Measurements from ENCODE around the gene NFS1.
"Not testable (repeated sequence)": the region's sequence is repeated elsewhere in the genome, so short reads cannot be mapped to it uniquely, and the experiment has no call there.

Gene NFS1

DNA sequence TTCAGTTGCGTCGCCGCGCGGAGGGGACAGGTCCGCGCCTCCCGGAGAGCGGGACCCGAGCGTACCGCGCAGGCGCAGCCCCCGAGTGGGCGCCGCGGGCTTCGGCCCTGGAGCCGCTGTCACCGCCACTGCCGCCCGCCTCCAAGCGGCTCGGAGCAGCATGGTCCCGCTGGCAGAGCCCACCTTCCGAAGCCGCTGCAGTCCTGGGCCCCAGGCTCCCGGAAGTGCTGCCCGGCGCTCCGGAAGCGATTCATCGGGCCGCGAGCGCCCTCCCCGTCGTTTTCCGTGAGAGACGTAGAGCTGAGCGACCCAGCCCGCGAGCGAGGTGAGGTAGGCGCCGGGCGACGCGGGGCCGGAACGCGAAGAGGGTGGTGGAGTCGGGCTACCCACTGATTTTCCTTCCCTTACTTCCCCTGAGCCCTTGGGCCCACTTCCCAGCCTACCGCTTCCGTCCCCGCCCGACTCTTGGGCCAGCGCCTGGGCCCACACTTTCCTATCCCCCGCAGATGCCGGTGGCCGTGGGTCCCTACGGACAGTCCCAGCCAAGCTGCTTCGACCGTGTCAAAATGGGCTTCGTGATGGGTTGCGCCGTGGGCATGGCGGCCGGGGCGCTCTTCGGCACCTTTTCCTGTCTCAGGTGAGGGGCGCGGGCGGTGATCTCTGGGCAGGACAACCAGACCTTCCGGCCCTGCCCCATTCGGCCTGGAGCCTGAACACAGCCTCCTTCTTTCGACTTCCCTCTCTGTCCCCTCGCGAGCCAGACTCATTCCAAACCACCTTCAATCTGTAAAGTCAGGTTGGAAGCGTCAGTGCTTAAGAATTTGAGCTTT is at the start of gene NFS1, which contains the start of gene ROMO1:
Gene NFS1 (minus strand): TSS at position 226 of the 830 bp plus-strand sequence. CDS start 64 bp downstream, at position 162.
Gene ROMO1 (plus strand): TSS at position 279 of the 830 bp plus-strand sequence. CDS start 228 bp downstream, at position 507.
- peak; percentile 68 to 72 for DNase-seq

DNA sequence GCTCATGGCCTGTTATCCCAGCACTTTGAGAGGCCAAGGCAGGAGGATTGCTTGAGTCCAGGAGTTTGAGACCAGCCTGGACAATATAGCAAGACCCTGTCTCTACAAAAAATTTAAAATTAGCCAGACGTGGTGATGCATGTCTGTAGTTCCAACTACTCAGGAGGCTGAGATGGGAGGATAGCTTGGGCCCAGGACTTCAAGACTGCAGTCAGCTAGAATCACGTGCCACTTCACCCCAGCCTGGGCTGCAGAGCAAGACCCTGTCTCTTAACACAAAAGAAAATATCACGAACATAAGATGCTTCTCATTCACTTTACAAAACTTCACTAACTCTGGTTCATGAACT is 45.3 kb upstream of the NFS1 start:
- not testable (repeated sequence) for DNase-seq

DNA sequence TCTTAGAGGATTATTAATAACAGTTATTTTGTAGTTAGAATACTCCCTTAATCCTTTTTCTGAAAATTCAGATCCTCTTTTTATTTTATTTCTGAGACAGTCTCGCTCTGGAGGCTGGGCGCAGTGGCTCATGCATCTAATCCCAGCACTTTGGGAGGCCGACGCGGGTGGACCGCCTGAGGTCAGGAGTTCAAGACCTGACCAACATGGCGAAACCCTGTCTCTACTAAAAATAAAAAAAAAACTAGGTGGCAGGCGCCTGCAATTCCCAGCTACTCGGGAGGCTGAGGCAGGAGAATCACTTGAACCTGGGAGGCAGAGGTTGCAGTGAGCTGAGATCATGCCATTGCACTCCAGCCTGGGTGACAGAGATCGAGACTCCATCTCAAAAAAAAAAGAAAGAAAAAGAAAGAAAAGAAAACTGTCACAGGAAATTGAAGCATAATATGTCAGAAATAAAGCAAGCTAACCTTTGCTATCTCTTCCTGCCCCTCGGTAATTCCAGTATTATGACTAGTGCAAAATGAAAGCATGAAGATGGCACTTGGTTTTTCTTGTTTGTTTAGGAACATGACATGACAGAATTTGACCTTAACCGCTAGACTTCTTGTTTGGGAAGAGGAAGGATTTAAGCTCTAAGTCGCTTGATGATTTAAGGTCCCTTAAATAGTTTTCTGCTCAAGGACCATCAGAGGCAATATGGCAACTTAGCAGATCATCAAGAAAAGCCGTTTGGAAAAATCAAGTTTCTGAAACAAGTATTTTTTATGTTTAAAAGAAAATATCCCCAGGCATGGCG is 44.7 kb upstream of the NFS1 start:
- peak; percentile 37 to 52 for DNase-seq

DNA sequence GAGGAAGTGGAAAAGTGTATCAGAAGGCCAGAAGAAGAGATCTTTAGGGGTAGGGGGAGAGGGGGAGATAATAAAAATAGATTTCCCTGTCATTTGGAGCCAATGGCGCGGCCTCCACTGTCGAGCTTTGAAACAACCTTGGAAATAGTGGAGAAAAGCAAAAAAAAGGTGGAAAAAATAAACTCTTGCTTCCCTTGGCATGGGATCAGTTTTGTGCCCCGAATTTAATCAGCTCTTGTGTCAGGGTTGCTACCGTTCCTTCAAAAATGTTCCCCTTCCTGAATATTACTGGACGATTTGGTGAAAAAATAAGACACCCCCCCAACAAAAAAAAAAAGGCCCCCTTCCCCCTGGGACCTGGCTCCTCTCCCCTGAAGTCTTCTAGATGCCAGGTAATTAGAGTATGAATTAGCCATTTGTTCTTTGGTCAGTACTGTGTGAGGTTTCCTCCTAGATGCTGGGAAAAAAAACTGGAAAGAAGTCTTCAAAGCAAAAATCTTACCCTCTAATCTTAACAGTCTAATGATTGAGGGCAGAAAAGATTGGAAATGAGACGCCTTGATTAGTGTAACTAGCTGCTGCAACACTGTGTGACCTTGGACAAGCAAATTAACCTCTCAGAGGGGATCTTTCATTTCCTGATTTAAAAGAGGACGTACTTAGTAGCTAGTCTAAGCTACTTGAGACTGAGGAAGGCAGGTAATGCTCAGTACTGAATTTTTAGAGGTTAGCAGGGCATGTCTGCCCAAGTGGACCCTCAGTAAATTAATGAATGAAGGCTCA is 43.8 kb upstream of the NFS1 start:
- peak; percentile 49 to 57 for DNase-seq

DNA sequence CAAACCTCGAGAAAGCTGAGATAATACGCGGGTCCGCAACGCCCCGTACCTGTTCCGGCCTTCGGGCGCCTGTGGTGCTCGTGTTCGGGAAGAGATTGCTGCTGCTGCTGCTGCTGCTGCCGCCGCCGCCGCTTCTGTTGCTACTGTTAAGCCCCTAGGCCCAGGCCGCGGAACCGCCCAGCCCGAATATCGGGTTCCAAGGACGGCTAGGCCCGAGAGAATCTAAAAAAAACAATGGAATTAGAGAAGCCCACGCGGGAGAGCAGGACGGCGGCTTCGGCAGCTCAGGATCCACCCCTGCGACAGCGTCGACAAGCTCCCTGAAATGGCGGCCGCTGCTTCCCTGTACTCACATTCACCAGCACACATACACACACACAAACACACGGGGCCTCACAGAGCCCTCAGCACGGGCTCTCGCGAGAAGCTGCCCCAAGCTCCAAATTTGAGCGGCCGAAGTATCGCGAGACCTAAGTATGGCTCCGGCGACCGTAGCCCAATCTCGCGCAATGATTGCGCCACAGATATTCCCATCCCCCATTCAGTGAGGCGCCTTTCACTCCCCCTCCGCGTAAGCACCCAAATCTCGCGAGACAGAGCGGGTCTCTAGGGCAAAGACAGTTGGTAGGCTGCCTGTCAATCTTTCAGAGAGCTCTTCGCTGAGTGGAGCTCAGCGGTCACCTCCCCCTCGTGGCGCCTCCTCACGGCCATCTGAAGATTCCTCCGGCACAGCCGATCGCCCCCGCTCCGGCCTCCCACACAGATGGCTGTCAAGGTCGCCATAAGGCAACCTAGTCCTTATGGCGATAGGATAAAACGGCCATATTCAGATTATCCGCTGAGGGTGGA is 43.0 kb upstream of the NFS1 start, which contains the start of gene RBM39:
Gene RBM39 (minus strand): TSS at position 369 of the 849 bp plus-strand sequence. CDS start 1,386 bp downstream, outside the sequence.
- DNase-seq, result peak; percentile 99

DNA sequence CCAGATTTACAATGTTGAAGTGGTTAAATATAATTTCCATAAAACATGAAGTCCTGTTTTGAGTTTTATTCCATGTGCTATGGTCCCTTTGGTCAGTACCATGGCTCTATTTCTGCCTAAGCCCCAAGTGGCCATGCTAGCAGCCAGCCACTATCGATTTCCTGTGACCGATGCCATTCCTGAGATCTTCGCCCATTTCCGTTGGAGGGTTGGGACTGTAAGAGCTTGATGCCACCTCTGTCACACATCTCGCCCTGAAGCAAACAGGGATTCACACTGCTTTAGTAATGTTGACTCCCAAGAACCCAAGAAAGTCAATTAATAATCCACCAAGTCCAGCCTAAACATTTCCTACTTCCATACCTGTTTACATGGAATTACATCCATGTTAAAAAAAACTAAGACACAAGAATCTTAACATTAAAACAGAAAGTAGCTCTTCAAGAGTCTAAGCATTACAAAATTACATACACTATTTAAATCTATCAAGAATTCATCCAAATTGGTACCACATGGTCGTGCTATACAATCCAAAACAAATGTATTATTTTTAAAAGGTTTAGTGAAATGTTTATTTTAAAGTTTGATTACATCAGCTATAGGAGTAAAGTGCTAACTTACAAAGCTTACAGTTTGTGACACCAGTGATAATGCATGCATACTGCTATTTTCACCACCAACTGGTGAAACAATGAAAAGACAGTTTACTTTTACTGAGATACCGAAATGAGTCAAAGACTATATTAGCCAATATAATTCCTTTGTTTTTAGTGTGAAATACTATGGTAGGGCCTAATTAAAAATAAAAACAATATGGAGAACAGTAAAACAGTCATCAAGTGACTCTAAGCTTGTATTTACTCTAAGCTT is 40.4 kb upstream of the NFS1 start:
- DNase-seq, result peak; percentile 46 to 69

DNA sequence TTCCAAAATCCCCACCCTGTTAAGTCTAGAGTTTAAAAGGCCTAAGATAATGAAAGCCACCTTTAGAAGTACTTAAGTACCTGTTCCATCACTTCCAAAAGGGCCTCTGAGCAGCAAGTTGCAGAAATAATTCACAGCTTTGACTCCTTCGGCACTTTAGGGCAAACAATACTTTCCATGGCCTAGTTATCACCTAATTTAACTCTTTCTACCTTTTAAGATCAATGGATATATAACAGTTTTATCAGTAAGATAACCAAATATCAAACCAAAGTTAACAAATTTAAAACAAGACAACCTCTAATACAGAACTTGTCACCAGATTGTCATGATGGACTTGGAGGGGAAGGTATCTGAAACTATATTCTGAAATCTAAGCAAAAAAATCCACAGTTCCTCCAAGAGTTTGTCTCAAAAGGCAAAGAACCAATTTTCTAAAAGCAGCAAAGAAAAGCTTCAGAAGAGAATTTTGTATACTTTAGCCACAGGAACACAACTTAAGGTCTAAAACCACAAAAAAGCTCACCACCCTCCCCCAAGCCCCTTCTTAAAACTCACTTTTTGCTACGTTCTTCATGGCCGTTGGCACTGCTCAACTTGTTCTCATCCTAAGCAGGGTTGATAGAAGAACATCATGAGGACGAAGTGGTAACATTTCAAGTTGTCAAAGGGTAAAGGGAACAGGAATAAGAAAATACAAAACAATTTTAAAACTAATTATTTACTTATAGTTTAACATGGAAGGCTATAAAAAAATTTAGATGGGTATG is 39.4 kb upstream of the NFS1 start:
- no peak for DNase-seq

DNA sequence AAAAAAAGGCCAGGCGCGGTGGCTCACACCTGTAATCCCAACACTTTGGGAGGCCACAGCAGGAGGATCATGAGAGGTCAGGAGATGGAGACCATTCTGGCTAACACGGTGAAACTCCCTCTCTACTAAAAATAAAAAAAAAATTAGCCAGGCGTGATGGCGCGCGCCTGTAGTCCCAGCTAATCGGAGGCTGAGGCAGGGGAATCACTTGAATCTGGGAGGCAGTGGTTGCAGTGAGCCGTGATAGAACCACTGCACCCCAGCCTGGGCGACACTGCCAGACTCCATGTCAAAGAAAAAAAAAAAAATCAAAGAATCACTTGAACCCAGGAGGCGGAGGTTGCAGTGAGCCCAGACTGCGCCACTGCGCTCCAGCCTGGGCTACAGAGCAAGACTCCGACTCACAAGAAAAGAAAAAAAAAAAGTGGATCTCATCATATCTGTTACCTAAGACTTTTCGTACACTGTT is 38.7 kb upstream of the NFS1 start:
- DNase-seq, result no peak

DNA sequence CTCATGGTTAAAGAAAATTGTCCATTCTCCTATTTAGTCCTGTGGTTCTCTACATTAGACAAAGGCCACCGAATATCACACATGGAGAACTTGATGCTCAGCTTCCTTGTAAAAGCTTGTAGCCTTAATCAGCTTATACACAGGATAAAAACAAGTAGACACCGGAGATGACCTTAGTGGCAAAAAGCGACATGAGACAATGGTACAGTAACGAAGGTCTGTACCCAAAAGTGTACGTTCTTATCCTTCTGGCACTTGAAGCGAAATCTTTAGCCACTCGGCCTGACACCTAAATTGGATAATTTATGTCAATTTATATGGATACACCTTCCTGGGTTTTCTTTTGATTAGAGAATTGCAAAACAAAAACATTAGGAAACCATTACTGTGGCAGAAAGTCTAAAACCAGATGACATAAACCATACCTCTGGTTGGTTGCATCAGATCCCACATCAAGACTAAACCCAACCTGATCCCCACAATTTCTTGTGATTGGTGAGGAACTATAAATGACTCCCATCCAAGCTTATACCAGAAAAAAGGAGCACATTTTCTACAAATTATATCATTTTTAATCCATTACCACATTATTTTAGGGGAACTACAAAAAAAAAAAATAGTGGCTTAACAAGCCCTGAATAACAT is 36.8 kb upstream of the NFS1 start:
- no peak for DNase-seq

DNA sequence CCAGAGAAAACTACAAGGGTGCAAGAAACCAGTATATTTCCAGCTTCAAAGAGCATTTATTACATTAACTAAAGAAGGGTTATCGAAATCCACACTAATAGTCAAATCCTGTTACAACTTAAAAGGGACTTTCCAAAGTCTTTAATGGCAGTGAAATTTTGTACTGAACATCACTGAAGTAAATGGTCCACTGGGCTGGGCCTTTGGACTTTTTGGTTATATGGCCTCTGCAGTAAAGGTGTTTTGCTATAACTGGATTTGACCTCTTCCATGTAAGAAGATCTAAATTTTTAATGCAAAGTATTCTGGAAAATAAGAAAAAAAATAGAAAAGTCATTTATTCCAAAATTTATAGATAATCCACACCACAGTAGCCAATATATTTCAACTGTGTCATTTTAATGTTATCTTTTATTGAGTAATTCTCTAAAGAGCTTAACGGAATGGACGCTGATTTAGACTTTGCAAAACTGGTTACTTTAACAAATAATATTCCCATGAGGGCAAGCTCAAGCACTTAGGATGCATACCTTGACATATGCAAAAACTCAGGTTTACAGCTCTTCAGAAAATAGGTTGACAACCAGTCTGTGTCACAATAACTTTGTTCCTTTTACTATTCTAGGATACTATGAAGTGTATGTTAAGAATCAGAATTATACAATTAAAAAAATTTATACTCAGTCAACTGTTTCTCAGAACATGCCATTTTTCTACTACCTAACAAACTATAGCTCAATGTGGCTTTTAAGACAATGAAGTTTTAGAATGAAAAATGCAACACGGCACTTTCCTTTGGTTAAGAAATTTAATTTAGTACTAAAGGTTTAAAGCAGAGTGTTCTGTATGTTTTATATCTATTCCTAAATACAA is 35.9 kb upstream of the NFS1 start:
- DNase-seq, result no peak

DNA sequence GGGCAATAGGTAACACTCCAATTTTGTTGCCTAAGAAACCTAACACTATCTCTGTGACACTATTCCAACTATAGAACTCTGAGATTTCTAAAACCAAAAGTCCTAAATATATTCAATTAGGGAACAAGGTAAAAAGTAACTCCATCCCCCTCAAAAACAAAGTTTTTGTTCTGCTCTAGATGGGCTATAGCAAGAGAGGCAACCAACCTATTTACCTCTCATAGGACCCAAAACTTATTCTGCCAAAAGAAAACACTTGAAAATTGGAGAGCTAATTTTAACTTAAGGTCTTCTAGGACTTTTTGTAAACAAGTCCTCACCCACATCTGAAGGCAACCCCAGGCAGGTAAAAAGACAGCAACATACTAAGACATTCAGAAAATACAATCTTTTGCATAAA is 35.2 kb upstream of the NFS1 start:
- DNase-seq, result no peak

DNA sequence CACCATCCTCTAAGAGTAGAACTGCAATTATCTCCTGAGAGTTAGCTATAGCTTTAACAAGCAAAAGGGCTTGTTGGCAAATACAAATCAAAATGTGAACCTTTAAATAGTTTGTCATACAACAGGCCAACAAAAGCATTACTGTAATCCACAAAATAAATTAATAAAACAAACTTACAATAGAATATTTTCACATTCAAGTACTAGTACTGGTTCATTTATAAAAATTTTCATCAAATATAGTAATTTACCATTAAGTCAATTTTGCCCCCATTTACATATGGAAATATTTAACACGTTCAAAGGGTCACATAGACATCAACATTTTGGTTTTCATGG is 33.5 kb upstream of the NFS1 start:
- no peak for DNase-seq

DNA sequence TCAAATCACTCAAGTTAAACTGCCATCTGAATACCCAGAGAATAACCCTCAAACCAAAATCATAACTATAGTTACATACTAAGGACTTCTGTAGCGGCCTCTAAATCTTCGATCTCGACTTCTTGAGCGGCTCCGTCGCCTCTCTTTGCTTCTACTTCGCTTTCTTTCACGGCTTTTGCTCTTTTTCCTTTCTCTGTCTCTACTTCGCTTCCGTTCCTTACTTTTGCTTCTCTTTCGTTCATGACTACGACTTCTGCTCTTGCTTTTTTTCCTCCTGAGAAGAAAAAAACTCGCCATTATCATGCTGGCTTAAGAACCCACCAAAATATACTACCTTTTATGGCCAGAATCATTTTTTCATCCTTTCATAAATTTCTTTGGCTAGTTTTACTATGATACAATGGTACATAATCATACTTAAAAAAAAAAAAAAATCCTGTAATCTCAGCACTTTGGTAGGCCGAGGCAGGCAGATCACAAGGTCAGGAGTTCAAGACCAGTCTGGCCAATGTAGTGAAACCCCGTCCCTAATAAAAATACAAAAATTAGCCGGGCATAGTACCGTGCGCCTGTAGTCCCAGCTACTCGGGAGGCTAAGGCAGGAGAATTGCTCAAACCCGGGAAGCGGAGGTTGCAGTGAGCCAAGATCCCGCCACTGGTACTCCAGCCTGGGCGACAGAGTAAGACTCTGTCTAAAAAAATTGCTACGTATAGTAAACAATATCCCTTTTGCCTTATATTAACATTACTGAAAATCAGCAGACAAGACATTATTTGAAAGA is 32.9 kb upstream of the NFS1 start:
- DNase-seq, result no peak

DNA sequence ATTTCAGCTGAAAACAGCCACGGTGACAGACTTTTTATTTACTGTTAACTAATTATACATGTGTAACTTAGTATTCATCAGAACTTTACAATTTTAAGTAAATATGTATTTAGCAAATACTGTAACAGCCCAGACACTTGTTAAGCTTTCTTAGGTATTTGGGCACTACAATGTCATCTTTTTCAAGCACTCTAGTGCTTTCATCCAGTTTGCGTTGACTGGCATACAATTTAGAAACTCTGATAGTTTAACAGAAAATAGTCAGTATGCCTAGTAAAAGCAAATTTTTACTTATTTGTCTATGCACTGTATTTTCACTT is 32.3 kb upstream of the NFS1 start:
- DNase-seq, result no peak

DNA sequence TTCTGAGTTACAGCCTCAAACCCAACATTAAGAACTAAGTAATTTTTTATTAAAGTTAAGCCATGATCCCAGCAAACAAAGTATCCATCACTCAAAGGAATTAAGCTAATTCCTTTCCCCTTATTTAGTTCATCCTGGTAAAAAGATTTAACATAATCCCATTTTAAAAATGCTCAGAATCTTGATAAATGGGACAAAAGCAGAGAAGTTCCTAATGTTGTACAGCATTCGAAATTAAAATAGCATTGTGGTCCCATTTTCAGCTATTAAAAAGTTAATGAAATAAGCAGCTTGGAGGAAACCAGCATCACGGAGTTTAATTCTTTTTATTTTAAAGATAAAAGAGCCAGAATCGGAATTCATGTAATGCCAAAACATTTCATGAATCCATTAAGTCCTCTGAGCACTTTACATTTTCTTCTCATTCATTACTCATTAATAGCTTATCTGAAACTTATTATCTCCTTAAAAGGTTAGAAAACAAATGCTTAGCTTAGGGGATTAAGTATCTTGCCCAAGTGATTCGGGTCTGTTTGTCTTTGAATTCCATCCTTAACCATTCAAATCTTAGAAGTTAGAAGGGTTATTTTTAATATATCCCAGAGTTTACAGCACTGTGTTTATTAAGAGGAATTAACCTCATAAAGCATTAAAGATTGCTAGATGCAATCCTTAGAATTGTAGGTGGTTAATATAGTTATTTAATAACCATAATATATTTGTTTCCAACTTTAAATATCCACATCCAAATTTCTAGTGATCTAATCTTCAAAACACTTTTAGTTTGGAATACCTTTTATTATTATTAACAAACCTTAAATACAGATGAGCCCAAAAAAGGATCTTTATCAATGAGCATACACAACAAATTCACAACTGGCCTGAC is 31.7 kb upstream of the NFS1 start:
- no peak for DNase-seq

DNA sequence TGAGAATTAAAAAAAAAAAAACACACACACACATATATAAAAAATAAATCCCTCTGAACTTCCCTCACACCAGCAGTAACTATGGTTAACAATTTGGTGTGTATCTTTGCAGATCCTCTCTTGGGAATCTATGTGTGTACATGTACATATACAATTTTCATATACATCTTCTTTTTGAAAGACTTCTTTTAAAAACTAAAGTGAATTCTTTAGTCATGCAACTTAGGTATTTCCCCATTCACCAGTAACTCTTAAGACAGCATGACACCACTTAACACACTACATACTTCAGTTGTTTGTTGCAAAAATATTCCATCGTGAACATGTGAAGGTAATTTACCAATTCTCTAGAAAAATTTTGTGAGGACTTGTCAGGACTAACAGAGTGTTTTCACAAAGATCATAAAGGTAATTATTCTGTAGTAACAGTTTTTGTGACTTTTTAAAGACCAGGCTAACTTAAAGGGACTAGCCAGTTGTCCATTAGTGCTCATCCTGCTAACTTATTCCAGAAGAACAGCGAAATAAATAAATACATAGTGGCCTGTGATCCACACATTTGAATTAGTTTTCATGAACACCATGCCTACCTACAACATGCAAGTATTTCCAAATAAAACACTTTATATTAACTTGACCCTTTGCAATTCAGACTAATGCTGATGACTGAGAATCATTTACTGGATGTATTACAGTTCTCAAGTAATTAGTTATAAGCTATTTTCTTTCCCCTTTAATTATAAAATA is 30.9 kb upstream of the NFS1 start:
- no peak for DNase-seq

All from AML-193 (cell line).